LNCAP (cell line): ENCODE results near the gene CD9.

Experiments
- TF ChIP-seq, protein P1 (sequence below): fragments of 450-650 bp; IDR thresholded peaks from 2 replicates; pipeline ENCODE4 v1.5.1; 2017; ENCODE audit warnings: mild to moderate bottlenecking

Gene CD9

DNA sequence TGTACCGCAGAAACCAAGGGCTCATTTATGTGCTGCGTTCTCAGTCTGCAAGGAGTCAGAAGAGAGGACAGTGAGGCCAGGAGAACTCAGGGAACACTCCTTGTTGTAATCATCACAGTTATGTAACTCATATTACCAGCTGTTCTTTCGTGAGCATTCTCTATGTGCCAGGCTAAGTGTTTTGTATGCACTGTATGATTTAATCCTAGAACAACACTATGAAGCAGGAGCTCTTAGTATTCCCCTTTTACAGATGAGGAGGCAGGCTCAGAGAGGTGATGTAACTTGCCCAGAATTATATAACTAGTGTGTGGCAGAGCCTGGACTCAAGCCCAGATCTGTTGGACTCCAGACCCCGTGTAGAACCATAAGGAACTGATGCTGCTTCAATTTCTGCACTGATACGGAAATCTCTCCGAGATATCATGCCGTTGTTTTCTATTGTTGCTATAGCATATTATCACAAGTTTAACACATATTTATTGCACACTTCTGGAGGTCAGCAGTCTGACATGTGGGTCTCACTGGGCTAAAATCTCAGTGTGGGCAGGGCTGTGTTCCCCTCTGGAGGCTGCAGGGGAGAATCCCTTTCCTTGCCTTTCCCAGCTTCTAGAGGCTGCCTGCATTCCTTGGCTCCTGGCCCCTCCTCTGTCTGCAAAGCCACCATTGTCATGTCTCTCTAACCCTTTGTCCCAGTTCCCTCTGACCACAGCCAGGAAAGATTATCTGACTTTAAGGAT lies 16.3 kb upstream of the CD9 start:
- TF ChIP-seq, protein P1, sequence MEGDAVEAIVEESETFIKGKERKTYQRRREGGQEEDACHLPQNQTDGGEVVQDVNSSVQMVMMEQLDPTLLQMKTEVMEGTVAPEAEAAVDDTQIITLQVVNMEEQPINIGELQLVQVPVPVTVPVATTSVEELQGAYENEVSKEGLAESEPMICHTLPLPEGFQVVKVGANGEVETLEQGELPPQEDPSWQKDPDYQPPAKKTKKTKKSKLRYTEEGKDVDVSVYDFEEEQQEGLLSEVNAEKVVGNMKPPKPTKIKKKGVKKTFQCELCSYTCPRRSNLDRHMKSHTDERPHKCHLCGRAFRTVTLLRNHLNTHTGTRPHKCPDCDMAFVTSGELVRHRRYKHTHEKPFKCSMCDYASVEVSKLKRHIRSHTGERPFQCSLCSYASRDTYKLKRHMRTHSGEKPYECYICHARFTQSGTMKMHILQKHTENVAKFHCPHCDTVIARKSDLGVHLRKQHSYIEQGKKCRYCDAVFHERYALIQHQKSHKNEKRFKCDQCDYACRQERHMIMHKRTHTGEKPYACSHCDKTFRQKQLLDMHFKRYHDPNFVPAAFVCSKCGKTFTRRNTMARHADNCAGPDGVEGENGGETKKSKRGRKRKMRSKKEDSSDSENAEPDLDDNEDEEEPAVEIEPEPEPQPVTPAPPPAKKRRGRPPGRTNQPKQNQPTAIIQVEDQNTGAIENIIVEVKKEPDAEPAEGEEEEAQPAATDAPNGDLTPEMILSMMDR = no peak

DNA sequence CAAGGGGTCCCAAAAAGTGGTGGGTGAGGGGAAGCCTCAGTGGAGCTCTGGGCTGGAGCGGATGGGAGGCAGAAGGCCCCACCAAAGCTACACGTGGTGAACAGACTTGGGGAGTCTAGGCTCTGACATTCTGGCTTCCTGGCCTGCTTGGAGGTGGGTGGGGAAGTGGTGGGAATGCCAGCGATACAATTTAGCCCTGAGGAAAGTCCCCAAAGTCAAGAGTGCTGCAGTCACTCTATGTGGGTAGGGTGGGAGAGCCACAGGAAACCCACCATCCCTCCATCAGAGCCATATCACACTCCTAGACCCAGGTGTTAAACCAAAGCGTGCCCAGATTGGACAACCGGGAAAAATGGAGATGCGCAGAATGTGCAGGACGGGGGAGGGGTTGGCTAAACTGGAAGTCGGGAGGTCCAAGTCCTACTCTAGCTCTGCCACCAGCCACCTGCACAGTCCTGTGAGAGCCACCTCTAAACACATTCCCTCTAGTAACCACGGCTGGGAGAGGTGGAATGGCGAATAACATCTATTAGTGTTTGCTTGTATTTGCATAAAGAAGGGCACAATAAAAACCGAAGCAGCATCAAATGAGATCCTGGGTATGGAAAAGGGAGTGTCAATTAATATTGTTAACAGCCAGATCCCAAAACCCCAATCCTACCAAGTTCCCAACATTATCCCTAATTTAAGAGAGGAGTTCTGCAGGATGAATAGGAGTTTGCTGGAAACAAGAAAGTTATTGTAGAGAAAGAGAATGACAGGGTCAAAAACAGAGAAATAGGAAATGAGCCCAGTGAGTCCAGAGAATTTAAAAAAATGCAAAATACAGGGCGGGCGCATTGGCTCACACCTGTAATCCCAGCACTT lies 14.0 kb upstream of the CD9 start:
- TF ChIP-seq, protein P1 = no peak

DNA sequence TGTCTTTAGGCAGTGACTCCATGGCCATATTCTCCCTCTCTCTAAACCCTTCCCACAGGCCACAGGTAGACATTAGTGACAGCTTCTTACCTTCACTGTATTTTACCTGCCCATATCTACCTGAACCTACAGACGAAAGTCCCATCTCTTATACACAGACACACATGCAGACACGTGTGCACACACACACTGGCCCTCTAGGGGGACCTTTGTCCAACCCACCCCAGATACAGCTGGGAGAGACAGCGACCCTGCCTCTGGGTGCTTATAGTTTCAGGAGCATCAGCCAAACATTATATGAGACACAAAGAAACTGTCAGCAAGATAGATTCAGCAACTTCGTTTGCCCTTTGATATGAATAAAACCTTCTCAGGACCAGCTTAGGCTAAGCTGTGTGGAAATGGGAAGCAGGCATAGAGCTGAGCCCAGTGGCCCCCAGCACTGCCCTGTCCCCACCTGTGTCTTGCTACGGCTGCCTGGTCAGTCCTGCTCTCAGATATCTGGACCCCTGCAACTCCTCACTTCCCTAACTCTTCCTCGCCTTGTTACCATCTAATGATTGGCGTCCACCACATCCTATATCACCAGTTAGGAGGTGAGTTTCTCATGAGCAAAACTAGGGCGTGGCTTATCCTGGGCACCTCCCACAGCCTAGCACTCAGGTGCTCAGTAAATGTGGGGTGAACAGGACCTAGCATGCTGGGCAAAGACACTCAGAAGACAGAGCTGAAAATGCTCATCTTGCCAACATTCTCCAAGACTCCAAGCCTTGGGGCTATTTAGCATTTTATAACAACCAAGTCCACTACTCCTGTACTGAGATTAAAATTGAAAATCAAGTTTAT lies 12.0 kb upstream of the CD9 start:
- TF ChIP-seq, protein P1 = no peak

DNA sequence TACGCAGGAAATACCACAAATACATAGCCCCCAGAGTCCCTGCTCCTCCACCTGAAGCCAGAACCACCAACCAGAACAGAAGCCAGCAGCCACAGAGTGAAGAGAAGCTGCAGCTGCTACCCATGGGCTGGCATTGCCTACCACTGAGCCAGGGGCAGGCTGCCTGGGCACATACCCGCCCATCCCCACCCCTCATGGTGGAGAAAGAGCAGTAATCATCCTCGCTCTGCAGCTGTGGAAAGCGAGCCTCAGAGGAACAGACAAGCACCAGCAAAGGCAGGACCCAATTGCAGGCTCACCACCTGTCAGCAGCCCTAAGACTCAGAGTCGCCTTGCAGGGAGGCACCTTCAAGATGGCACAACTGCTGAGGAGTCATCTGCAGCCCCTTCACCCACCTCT lies 11.2 kb upstream of the CD9 start:
- TF ChIP-seq, protein P1 = no peak

DNA sequence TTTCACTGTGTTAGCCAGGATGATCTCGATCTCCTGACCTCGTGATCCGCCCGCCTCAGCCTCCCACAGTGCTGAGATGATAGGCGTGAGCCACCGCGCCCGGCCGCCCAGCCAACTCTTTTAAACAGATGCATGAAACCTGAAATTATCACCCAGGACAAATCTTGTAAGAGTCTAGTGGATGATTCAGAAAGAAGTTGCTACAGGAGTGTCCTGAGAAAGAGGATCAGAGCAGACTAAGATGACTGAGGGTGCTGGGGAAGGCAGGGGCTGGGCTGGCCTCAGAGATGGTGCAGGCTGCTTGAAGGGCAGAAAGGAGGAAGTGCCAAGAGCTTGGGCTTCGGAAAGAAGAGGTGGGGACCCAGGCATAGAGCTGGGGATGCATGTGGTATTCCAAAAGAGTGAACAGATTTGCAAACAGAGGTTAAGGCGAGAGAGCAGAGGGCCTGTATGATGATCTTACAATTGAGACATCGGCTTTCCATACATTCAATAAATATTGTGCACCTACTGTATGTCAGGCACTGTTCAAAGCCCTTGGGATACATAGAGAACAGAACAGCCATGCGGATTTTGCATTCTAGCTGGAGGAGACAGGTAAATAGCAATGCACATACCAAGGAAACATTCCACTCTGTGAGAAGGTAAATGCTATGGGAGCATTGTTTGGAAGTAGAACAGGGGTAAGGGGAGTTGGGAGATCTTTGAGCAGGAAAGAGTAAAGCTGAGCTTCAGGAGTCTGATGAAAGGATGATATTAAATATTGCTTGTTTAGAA lies 7.4 kb upstream of the CD9 start:
- TF ChIP-seq, protein P1 = no peak

DNA sequence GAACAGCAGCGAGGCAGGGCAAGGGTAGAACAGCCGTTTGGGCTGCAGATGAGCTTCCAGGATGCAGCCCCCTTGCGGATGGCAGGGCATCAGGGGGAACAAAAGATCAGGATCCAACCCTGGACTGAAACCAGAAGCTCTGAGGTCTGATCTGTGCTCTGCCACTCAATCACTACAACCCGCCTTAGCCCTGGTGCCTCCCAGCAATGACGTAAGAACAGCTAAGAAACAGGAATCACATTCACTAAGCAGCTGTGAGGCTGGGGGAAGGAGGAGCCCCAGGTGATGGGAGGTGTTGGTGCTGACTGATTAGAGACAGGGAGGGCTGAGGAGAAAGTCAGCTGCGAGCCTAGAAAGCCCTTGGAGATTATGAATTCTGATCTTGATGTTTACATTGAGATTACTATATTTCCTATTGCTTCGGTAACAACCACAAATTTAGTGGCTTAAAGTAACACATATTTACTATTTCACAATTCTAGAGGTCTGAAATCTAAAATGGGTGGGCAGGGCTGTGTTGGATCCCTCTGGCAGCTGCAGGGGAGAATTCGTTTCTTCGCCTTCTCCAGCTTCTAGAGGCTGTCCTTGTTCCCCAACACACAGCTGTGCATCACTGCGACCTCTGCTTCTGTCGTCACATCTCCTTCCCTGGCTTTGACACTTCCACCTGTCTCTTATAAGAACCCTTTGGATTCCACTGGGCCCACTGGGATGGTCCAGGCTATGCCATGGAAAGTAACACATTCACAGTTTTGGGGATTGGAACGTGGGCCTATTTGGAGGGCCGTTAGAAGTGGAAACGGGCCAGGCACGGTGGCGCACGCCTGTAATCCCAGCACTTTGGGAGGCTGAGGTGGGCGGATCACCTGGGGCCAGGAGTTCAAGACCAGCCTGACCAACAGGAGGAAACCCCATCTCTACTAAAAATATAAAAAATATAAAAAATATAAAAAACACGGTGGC lies 6.1 kb upstream of the CD9 start:
- TF ChIP-seq, protein P1 = no peak
